GM18505 (cell line): Measurements from ENCODE around the gene PEX11G.
"Not testable (repeated sequence)": the region's sequence is repeated elsewhere in the genome, so short reads cannot be mapped to it uniquely, and the experiment has no call there.

ENCODE experiments used
- ATAC-seq: cut with Tn5 transposase; IDR thresholded peaks from one replicate; pipeline ENCODE4 v1.9.1; 2021; ENCODE audit not compliant: unreplicated experiment
- POLR2A ChIP-seq: IDR thresholded peaks from 4 replicates; pipeline ENCODE4 v1.6.1; 2011; ENCODE audit warnings: borderline replicate concordance; ENCODE audit not compliant: insufficient read depth, insufficient read length; ENCODE audit errors: extremely low read depth

Gene PEX11G

GRCh38 chr19:7459773-7460172 is 29.1 kb downstream of the PEX11G start:
- TF ChIP-seq POLR2A, result no peak
- ATAC-seq, result no peak

GRCh38 chr19:7458675-7459074 is 30.2 kb downstream of the PEX11G start:
- no peak for TF ChIP-seq POLR2A

DNA sequence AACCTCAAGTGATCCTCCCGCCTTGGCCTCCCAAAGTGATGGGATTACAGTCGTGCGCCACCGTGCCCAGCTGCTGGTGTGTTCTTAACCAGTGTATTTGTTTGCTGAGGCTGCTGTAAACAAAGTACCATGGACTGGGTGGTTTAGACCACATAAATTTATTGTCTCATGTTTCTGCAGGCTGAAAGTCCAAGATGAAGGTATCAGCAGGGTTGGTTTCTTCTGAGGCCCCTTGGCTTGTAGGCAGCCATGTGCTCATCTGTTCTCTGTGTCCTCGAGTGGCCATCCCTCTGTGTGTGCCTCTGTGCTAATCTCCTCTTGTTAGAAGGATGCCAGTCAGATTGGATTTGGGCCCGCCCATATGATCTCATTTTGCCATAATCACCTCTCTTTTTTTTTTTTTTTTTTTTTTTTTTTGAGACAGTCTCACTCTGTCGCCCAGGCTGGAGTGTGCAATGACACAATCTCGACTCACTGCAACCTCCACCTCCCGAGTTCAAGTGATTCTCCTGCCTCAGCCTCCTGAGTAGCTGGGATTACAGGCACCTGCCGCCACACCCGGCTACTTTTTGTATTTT is 31.8 kb downstream of the PEX11G start:
- ATAC-seq, result no peak

More at GRCh38 chr19:7458675-7459074, 30.2 kb downstream of the PEX11G start:
- ATAC-seq, result no peak

GRCh38 chr19:7455600-7456296 is 33.1 kb downstream of the PEX11G start:
- ATAC-seq, result no peak
- no peak for TF ChIP-seq POLR2A

More for the DNA sequence above, 31.8 kb downstream of the PEX11G start:
- no peak for TF ChIP-seq POLR2A

GRCh38 chr19:7454998-7455397 is 33.8 kb downstream of the PEX11G start:
- no peak for TF ChIP-seq POLR2A
- no peak for ATAC-seq

DNA sequence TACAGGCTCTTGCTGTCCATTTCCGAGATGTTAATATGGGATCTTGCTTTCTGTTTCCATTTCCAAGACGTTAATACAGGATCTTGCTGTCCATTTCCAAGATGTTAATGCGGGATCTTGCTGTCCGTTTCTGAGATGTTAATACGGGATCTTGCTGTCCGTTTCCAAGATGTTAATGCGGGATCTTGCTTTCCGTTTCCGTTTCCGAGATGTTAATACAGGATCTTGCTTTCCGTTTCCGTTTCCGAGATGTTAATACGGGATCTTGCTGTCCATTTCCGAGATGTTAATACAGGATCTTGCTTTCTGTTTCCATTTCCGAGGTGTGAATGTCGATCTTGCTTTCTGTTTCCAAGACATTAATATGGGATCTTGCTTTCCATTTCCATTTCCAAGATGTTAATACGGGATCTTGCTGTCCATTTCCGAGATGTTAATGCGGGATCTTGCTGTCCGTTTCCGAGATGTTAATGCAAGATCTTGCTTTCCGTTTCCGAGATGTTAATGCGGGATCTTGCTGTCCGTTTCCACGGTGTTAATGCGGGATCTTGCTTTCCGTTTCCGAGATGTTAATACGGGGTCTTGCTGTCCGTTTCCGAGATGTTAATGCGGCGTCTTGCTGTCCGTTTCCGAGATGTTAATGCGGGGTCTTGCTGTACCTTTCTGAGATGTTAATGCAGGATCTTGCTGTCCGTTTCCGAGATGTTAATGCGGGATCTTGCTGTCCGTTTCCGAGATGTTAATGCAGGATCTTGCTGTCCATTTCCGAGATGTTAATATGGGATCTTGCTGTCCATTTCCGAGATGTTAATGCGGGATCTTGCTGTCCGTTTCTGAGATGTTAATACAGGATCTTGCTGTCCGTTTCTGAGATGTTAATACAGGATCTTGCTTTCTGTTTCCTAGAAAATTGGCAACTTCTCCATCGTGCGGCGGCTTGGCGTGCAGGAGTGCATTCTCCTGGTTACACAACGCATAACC is 38.3 kb downstream of the PEX11G start:
- TF ChIP-seq POLR2A, result no peak
- ATAC-seq, result no peak

DNA sequence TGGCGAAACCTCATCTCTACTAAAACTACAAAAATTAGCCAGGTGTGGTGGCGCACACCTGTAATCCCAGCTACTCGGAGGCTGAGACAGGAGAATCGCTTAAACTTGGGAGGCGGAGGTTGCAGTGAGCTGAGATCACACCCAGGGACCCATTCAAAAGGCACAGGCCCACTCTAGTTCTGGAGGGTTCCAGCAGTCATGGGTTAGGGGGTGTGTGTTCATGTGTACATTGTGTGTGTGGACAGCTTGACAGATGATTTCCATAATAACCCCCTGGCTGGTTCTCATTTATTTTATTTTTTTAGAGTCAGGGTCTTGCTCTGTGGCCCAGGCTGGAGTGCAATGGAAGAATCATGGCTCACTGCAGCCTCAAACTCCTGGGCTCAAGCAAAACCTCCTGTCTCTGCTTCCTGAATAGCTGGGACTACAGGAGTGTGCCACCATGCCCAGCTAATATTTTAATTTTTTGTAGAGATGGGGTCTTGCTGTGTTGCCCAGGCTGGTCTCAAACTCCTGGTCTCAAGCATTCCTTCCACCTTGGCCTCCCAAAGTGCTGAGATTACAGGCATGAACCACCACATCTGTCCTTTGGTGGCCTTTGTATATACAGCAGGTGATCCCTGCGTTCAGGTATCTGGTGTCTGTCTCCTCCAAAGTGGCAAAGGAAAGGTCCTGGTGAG is 39.3 kb downstream of the PEX11G start:
- ATAC-seq, result not testable (repeated sequence)

- ATAC-seq, result no peak
- no peak for TF ChIP-seq POLR2A
Observed at GRCh38 chr19:7447648-7448047, 41.2 kb downstream of the PEX11G start.

GRCh38 chr19:7445104-7445503 is 43.7 kb downstream of the PEX11G start:
- ATAC-seq, result no peak
- TF ChIP-seq POLR2A, result no peak

DNA sequence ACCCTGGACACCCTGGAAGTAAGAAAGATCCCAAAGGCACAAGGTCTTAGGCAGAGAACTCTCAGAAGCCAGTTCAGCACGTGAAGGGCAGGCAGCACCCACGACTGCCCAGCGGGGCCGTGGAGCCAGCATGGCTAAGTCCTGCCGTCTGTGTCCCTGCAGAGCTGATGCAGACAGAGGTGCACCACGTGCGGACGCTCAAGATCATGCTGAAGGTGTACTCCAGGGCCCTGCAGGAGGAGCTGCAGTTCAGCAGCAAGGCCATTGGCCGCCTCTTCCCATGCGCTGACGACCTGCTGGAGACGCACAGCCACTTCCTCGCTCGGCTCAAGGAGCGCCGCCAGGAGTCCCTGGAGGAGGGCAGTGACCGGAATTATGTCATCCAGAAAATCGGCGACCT is 44.8 kb downstream of the PEX11G start:
- ATAC-seq, result no peak

GRCh38 chr19:7442423-7442822 is 46.4 kb downstream of the PEX11G start:
- no peak for ATAC-seq
- no peak for TF ChIP-seq POLR2A

More for the DNA sequence above, 44.8 kb downstream of the PEX11G start:
- TF ChIP-seq POLR2A, result no peak

DNA sequence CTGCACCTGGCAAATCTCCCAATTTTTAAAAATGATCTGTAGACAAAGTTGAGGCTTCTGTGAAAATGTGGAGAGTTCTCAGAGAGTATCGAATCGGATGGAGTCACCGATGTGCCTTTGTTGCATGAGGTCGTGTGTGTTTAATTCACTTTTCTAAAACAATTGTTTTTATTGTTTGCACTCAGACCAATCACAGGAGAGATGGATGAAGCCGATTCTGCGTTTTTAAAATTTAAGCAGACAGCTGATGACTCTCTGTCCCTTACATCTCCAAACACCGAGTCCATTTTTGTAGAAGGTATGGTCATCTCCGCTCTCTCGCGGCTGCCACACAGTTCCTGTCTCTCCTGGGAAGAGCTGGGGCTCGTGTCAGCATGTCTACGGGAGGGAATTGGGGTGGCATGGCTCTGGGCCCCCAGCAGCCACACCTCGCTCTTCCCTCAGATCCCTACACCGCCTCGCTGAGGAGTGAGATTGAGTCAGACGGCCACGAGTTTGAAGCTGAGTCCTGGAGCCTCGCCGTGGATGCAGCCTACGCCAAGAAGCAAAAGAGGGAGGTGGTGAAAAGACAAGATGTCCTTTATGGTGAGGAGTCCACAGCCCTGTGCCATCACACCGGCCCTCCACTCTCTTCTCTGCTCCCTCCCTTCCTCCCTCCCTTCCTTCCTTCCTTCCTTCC is 47.2 kb downstream of the PEX11G start:
- no peak for TF ChIP-seq POLR2A
- ATAC-seq, result no peak
